Activated CD4-positive, alpha-beta T cell treated with anti-CD3 and anti-CD28 coated beads, Interleukin-2, amount 50 U/mL, for 1 hour (primary cell): ENCODE measurements around the gene ZNF208.
"Not testable (repeated sequence)": the region's sequence is repeated elsewhere in the genome, so short reads cannot be mapped to it uniquely, and the experiment has no call there.

ENCODE experiments used
- DNase-seq: peaks from one replicate; pipeline ENCODE4 v3.0.0-alpha.2; 2020

ZNF208 gene

GRCh38 chr19:22010437-22011143 lies at the start of gene ZNF208:
Gene ZNF208, minus strand, starts transcription at chr19:22010943. Its CDS starts 149 bp downstream, at chr19:22010794.
- not testable (repeated sequence) for DNase-seq

DNA sequence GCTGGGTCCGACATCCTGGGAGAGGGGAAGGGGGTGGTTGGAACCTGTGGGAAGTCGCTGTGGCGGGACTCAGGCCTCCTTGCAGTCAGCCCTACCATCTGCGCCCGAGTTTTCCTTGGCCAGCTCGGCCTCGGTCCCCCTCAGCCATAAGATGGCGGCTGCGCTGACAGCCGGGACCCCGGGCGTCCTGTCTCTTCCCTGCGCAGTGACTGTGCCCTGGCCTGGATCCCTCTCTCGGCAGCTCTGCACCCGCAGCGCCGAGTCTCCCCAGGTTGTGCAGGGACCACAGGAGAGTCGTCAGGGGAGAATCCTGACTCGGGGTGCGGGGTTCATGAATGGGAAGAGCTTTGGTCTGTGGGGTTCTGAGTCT lies 41.9 kb upstream of the ZNF208 start:
- no peak for DNase-seq

DNA sequence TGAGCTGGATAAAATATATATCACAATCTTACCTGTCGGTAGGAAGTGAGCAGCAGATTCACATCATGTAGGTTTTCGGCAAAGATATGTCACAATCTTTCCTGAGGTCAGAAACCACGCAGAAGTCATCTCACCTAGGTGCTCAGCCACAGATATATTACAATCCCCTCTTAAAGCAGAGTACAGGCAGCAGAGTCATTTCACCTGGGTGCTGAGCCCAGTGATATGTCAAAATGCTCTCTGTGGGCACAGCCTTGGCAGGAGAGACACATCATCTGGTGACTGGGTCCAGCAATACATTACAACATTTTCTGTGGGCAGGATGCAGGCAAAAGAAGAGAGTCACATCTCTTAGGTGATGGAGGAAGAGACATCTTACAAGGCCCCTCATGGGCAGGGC lies 30.4 kb upstream of the ZNF208 start:
- not testable (repeated sequence) for DNase-seq

GRCh38 chr19:22030680-22031079 lies 19.9 kb upstream of the ZNF208 start:
- DNase-seq: no peak

DNA sequence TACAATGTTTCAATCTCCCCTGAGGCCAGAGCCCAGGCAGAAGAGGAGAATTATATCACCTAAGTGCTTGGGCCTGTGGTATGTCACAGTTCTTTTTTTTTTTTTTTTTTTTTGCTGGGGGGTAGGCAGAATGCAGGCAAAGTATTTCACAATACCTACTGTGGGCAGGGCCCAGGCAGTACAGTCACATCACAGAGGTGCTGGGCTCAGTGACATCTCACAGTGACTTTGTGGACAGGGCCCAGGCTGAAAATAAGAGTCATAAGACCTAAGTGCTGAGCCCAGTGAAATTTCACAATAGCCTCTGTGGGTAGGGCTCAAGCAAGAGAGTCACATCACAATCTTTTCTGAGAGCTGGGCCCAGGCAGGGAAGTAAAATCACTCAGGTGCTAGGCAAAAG lies 15.9 kb upstream of the ZNF208 start:
- no peak for DNase-seq

DNA sequence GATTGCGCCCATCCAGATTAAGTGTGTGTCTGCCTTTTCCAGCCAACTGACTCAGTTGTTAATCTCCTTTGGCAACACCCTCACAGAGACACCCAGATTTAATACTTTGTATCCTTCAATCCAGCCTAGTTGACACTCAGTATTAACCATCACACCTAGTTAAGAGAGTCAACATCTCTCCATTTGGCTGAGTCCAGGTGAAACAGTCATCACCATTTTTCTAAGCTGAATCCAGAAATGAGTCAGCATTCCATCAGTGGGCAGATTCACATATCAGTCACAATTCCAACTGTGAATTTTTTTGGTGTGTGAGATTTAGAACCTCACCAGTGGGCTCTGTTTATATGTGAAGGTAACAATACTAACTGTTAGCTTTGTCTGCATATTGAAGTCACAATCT lies 14.8 kb upstream of the ZNF208 start:
- DNase-seq: not testable (repeated sequence)

DNA sequence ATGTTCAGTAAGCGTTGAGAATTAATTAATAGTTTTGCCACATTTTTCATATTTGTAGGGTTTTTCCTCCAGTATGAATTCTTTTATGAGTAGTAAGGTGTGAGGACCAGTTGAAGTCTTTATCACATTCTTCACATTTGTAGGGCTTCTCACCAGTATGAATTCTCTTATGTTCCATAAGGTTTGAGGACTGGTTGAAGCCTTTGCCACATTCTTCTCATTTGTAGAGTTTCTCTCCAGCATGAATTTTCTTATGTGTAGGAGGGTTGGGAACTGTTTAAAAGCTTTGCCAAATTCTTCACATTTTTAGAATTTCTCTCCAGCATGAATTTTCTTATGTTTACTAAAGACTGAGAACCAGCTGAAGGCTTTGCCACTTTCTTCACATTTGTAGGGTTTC lies 40.3 kb downstream of the ZNF208 start:
- no peak for DNase-seq

GRCh38 chr19:21947775-21948174 lies 63.0 kb downstream of the ZNF208 start:
- DNase-seq: no peak

- no peak for DNase-seq
Observed at GRCh38 chr19:21940684-21941083, 70.1 kb downstream of the ZNF208 start.

DNA sequence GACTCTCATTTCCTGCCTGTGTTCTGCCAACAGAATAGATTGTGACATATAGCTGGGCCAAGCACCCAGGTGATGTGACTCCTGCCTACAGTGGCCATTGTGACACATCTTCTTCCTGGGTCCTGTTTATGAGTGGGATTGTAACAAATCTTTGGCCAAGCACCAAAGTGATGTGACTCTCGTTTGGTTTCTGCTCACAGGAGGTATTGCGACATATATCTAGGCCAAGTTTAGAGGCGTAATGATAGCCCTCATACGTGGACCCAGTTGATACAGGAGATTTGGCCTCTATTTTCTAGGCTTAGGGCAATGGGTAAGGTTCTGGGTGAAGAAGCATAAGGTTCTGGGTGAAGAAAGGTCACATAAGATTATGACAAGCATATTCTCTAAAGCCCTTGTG lies 76.2 kb downstream of the ZNF208 start:
- no peak for DNase-seq

DNA sequence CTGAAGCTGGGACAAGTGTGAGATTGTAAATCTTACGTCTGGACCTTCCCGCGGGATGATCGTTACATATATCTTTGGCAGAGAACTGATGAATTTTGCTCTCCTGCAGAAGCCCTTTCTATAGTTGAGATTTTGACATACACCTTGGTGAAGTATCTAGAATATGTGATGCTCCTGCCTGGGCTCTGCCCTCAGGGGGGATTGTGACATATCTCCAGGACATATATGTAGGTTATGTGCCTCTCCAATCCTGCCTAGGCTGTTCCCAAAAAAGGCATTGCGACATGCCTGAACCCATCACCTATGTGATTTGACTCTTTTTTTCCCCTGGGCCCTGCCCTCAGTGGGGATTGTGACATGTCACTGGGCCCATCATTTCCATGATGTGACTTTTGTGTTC lies 76.6 kb downstream of the ZNF208 start:
- DNase-seq: no peak

DNA sequence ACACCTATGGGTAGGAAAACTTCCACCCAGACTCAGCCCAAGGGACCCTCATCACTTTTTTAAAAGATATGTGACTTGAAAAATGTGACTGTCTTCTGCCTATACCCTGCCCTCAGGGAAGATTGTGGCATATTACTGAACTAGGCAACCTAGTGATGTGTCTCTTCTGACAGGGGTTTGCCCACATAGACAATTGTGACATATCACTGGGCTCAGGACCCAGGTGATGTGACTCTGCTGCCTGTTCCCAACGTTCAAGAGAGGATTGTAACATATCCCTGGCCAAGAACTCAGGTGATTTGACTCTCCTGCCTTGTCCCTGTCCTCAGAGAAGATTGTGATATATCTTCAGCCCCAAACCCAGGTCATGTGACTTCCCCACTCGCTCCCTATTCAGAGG lies 88.5 kb downstream of the ZNF208 start:
- no peak for DNase-seq

DNA sequence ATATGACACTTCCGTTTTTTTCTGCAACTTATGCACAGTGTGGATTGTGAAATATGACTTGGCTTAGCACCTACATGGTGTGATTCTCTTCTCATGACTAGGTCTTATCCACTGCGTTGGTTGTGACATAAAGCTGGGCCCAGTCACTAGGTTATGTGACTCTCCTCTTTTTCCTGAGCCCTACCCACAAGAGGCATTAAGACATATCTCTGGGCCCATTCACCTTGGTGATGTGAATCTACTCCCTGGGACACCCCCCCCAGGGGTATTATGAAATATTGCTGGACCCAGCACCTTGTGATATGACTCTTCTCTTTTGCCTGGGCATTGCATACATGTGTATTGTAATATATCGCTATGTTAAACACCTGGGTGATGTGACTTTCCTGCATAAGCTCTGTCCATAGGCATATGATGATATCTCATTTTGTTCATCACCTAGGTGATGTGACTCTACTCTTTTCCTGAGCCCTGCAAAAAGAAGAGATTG lies 89.0 kb downstream of the ZNF208 start:
- no peak for DNase-seq

DNA sequence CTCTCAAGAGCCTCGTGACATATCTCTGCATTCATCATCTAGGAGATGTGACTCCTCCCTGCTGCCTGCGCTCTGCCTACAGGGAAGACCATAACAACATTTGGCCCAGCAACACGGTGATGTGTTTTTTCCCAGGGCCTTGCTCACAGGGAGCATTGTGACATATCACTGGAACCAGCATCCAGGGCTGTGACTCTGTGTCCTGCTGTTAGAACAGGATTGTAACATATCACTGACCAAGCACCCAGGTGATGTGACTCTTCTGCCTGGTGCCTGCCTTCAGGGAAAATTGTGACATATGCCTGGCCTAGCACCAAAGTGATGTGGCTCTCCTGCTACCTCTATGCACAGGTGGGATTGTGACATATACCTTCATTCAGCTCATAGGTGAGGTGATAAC lies 95.3 kb downstream of the ZNF208 start:
- no peak for DNase-seq

- no peak for DNase-seq
Observed at GRCh38 chr19:21912654-21913053, 98.1 kb downstream of the ZNF208 start.

DNA sequence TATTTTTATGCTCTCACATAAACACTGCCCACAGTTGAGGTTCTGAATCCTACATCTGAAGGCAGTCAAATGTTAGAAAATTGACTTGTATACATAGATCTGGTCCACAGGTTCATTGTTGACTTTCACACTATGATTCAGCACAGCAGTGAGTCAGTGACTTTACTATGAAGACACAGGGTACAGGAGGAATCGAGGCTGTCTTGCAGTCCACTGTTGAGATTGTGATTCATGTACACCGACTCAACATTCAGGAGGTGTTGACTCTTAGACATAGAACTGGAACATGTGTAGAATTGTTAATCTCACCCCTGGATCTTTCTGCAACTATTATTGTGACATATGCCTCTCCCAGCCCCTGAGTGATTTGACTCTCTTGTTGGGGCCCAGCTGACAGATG lies 100.4 kb downstream of the ZNF208 start:
- DNase-seq: no peak

GRCh38 chr19:21908066-21908465 lies 102.7 kb downstream of the ZNF208 start:
- no peak for DNase-seq

GRCh38 chr19:21907516-21907915 lies 103.2 kb downstream of the ZNF208 start:
- DNase-seq: no peak

GRCh38 chr19:21902571-21902970 lies 108.2 kb downstream of the ZNF208 start:
- no peak for DNase-seq

DNA sequence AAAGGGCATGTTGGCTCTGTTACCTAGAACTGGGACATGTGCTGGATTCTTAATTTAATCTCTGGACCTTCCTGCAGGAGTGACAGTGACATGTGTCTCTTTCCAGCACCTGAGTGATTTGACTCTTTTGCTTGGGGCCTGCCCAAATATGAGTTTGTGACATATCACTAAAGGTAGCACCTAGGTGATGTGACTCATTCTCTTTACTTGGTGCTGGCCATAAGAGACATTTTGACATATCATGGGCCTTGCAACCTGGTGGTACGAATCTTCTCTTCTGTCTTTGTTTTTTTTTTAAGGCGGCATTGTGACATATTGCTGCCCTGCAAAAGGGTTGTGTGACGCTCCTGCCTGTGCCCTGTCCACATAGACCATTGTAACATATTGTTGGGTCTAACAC lies 108.9 kb downstream of the ZNF208 start:
- no peak for DNase-seq

GRCh38 chr19:21900401-21900800 lies 110.3 kb downstream of the ZNF208 start:
- DNase-seq: no peak

GRCh38 chr19:21891086-21891485 lies 119.7 kb downstream of the ZNF208 start:
- no peak for DNase-seq

DNA sequence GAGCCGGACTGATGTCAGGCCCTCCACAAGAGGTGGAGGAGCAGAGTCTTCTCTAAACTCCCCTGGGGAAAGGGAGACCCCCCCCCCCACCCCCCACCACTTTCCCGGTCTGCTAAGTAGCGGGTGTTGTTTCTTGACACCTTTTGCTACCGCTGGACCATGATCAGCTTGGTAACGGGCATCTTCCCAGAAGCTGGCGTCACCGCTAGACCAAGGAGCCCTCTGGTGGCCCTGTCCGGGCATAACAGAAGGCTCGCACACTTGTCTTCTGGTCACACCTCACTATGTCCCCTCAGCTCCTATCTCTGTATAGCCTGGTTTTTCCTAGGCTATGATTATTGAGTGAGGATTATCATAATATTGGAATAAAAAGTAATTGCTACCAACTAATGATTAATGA lies 120.7 kb downstream of the ZNF208 start:
- peak; percentile 8 for DNase-seq

DNA sequence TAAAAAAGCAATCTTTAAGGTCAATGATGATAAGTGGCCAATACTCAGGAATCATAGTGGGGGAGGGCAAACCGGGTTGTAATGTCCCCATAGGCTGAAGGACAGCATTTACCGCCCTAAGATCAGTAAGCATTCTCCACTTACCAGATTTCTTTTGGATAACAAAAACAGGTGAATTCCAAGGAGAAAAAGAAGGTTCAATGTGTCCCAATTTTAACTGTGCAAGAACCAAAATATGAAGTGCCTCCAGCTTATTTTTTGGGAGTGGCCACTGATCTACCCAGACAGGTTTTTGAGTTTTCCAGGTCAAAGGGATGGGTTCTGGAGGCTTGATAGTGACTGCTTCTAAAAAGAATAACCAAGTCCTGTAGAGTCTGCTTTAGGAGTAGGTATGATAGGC lies 125.2 kb downstream of the ZNF208 start:
- DNase-seq: not testable (repeated sequence)

GRCh38 chr19:21884786-21885185 lies 126.0 kb downstream of the ZNF208 start:
- not testable (repeated sequence) for DNase-seq
